PC-3 (cell line): ENCODE data around the gene EPB41L1. TPM values are rescaled to one million over a fixed set of nuclear protein-coding genes. Genes with fewer than 3 reads are reported as not detected.

Experiments
- ATAC-seq: fragments of 200-7000 bp; cut with Tn5 transposase; 2 replicates; pipeline ENCODE4 v1.9.1; 2020; ENCODE audit warnings: mild to moderate bottlenecking, moderate library complexity
- BruUV-seq: library from RNA; stranded (reverse); fragments of 400-500 nt; replicated peaks from 2 replicates; lab custom pipeline; 2021; lab: Mats Ljungman, UMichigan
- CTCF ChIA-PET: fragments of 300-600 bp; sonication (Branson Sonifier 250); formaldehyde crosslinking; loops from one replicate; lab custom pipeline; 2022; ENCODE audit warnings: antibody characterized with exemption; lab: Charles Lee
- POLR2A ChIA-PET: fragments of 300-600 bp; sonication (Branson Sonifier 250); formaldehyde crosslinking; loops from one replicate; lab custom pipeline; 2022; ENCODE audit warnings: antibody characterized with exemption; ENCODE audit not compliant: unreplicated experiment; lab: Charles Lee
- DNase-seq: peaks from one replicate; pipeline ENCODE4 v3.0.0-alpha.2; 2015
- H2AFZ ChIP-seq: fragments of 300-600 bp; sonication (generic); 2 replicates; pipeline ENCODE4 v1.6.0; 2016; ENCODE audit warnings: antibody characterized with exemption, low read length
- H3F3A ChIP-seq: fragments of 300-600 bp; sonication (generic); one replicate; pipeline ENCODE4 v1.6.0; 2017; ENCODE audit warnings: antibody characterized with exemption, low read length, control low read depth, mild to moderate bottlenecking; ENCODE audit not compliant: unreplicated experiment
- H3K27ac ChIP-seq: fragments of 300-600 bp; sonication (generic); 2 replicates; pipeline ENCODE4 v1.5.1; 2016; ENCODE audit warnings: mild to moderate bottlenecking, low read length
- H3K27me3 ChIP-seq: fragments of 300-600 bp; sonication (generic); 2 replicates; pipeline ENCODE4 v1.6.1; 2016; ENCODE audit warnings: low read length, mixed read lengths
- H3K36me3 ChIP-seq: fragments of 300-600 bp; sonication (generic); 2 replicates; pipeline ENCODE4 v1.6.1; 2016; ENCODE audit warnings: low read depth, mixed run types, low read length, mixed read lengths
- H3K4me1 ChIP-seq: fragments of 300-600 bp; sonication (generic); 2 replicates; pipeline ENCODE4 v1.5.1; 2016; ENCODE audit warnings: low read length; ENCODE audit not compliant: insufficient read depth
- H3K4me2 ChIP-seq: fragments of 300-600 bp; sonication (generic); 2 replicates; pipeline ENCODE4 v1.6.0; 2016; ENCODE audit warnings: low read length
- H3K4me3 ChIP-seq: fragments of 300-600 bp; sonication (generic); 2 replicates; pipeline ENCODE4 v1.5.1; 2016; ENCODE audit warnings: mild to moderate bottlenecking, low read length, mixed read lengths
- H3K79me2 ChIP-seq: fragments of 300-600 bp; sonication (generic); 2 replicates; pipeline ENCODE4 v1.6.1; 2017; ENCODE audit warnings: low read length, mixed read lengths
- H3K9ac ChIP-seq: fragments of 300-600 bp; sonication (generic); 2 replicates; pipeline ENCODE4 v1.6.0; 2016; ENCODE audit warnings: mild to moderate bottlenecking, low read length
- H3K9me2 ChIP-seq: fragments of 300-600 bp; sonication (generic); replicated peaks from 2 replicates; pipeline ENCODE4 v1.6.1; 2016; ENCODE audit warnings: mixed run types, low read length, mixed read lengths
- H3K9me3 ChIP-seq: fragments of 300-600 bp; sonication (generic); 2 replicates; pipeline ENCODE4 v1.6.1; 2016; ENCODE audit warnings: low read length, mixed read lengths
- H4K20me1 ChIP-seq: fragments of 300-600 bp; sonication (generic); 2 replicates; pipeline ENCODE4 v1.6.1; 2016; ENCODE audit warnings: low read length, mixed read lengths
- CTCF ChIP-seq: fragments of 300-600 bp; sonication (generic); conservative IDR thresholded peaks from 2 replicates; pipeline ENCODE4 v1.5.1; 2017; ENCODE audit warnings: antibody characterized with exemption, low read depth, mild to moderate bottlenecking, low read length
- EZH2 ChIP-seq: fragments of 300-600 bp; sonication (generic); IDR thresholded peaks from one replicate; pipeline ENCODE4 v1.6.1; 2017; ENCODE audit warnings: antibody characterized with exemption, mild to moderate bottlenecking, low read length; ENCODE audit not compliant: unreplicated experiment
- EZH2phosphoT487 ChIP-seq: fragments of 300-600 bp; sonication (generic); IDR thresholded peaks from 2 replicates; pipeline ENCODE4 v1.6.1; 2018; ENCODE audit warnings: mild to moderate bottlenecking, antibody characterized with exemption, low read length, borderline replicate concordance
- intact Hi-C: fragments of 100-400 bp; cut with micrococcal nuclease; formaldehyde crosslinking; loops from 2 replicates; pipeline ENCODE4 v1.9.0; 2023
- total RNA-seq: library from RNA; depleted of rRNA; stranded (reverse); fragments of >200 nt; gene quantifications from 2 replicates; pipeline ENCODE4 v1.2.3, GENCODE V29; 2014

The EPB41L1 gene
- total RNA-seq, 1 experiment from 2014 or later, result 48.2 TPM

DNA sequence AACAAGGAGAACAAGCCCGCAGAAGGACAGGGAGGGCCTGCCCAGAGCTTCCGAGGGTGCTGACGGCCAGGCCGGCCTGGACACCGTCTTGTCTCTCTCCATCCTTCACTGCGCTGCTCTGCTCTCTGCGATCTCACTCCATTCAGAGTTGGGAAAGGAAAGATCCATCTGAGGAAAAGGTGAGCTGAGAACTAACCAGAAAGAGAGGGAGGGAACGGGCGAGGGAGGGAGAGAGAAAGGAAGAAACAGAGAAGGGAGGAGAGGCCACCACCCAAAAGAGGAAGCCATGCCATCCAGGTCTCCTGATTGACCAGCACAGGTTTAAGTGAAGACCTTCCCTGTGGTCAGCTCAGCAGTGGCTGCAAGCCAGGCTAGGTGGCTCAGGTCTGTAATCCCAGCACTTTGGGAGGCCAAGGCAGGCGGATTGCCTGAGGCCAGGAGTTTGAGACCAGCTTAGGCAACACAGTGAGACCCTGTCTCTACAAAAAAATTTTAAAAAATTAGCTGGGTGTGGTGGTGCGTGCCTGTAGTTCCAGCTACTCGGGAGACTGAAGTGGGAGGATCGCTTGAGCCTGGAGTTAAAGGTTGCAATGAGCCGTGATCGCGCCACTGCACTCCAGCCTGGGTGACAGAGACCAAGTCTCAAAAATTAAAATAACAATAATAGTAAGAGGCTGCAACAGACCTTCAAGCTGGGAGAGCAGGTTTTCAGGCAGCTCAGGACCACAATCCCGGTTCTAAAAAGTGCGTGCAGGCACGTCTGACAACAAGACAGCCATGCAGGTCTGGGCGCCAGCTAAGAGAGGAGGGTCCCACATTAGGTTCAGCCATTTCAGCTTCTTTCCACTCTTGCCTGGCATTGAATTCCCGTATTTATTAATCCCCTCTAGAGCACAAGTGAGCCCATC lies 117.4 kb downstream of the EPB41L1 start:
- Histone ChIP-seq H4K20me1 (no peaks in the 10 kb centered on the region), H3K9me3 (no peaks in the 10 kb centered on the region), H3K9me2 (no peaks in the 10 kb centered on the region), H3K79me2 (no peaks in the 10 kb centered on the region), H3K36me3 (no peaks in the 10 kb centered on the region), H3K4me2 (no peak overlapping the region), H2AFZ (no peak overlapping the region), H3K4me1 (no peaks in the 10 kb centered on the region), H3F3A (no peaks in the 10 kb centered on the region), H3K9ac (no peak overlapping the region), H3K27me3 (0 out of 2 replicates have a peak, but pooled peaks cover 3% of the 10 kb centered on the region), H3K27ac (no peak overlapping the region), H3K4me3 (no peak overlapping the region)
- TF ChIP-seq EZH2, result no peak
- no peak for TF ChIP-seq EZH2phosphoT487
- TF ChIP-seq CTCF, result no peak
- ChIA-PET CTCF (no interaction called here), POLR2A (no interaction called here)
- BruUV-seq, result no TSS peak
- intact Hi-C loops, result no loop called here
- no peak for DNase-seq
- ATAC-seq, result no peak

DNA sequence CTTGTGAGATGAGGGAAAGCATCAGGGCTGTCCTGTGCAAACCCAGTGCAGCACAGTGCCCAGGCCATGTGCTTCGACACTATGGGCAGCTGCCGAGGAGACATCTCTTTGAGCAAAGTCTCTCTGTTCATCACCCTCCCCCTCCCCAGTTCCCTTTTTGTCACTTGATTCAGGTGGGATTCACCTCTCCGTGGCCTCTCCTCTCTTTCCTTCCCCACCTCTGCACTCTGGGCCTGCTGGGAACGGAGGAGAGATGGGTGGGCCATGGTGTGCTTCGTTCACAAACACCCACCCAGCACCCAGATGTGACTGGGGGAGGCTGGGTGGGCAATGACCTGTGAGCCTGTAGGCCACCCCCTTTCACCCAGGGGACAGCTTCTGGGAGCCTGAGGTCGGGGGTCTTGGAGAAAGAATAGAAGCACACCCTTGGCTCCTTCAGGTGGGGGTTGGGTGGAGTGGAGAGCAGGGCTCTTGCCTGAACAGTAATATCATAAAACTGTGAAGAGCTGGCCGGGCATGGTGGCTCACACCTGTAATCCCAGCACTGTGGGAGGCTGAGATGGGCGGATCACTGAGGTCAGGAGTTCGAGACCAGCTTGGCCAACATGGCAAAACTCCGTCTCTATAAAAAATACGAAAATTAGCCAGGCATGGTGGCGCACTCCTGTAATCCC lies 118.1 kb downstream of the EPB41L1 start:
- Histone ChIP-seq H3K27me3 (0 out of 2 replicates have a peak, but pooled peaks cover 10% of the 10 kb centered on the region), H3K9me2 (no peaks in the 10 kb centered on the region), H4K20me1 (no peaks in the 10 kb centered on the region), H3K36me3 (no peaks in the 10 kb centered on the region), H3F3A (no peaks in the 10 kb centered on the region), H2AFZ (no peak overlapping the region), H3K79me2 (no peaks in the 10 kb centered on the region), H3K4me3 (no peak overlapping the region), H3K27ac (no peak overlapping the region), H3K9me3 (no peaks in the 10 kb centered on the region), H3K9ac (no peak overlapping the region), H3K4me2 (no peak overlapping the region), H3K4me1 (no peaks in the 10 kb centered on the region)
- ChIA-PET POLR2A (no interaction called here), CTCF (interaction anchor here (0.6 to 1.9 kb wide), 5 partner anchors 11 to 167 kb away, joined by 3 to 13 read pairs (median 4); no protein-coding TSS in a partner anchor)
- DNase-seq (no peak), ATAC-seq (no peak)
- no TSS peak for BruUV-seq
- TF ChIP-seq CTCF, result no peak
- no peak for TF ChIP-seq EZH2
- TF ChIP-seq EZH2phosphoT487, result no peak
- intact Hi-C loops, result loop anchor here (1.0 kb wide), 1 partner anchor 167 kb away; no protein-coding TSS in a partner anchor
